Measurements from ENCODE around the gene PERM1.

Gene PERM1

DNA sequence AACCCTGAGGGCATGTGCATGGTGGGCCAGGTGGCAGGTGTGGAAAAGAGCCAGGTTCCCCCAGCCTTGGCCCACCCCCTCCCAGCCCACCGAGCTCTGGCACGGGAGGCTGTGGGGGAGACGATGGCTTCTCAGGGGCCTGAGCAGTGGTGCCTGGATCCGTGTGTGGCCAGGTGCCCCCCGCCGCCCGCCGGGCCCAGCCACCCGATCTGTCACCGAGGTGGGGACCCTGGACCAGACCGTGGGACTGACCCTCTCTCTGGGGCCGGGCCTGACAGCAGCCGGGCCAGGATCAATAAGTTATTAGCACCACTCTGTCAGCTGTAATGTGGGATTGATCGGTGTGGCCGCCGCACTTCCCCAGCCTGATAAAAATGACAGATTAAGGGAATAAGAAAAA is 44.4 kb downstream of the PERM1 start:
- no peak overlapping the region for H3K4me2 ChIP-seq (ENCODE audit: low read length)
- peaks cover 13% of the 10 kb centered on the region for H3K27me3 ChIP-seq (ENCODE audit: control insufficient read depth, insufficient read depth, low read length)
- no peak overlapping the region for H3K4me3 ChIP-seq (ENCODE audit: low read length)
- no peak overlapping the region for H3K9ac ChIP-seq (ENCODE audit: low read depth, low read length)
- H3K9me3 ChIP-seq (replicated peaks; ENCODE audit: low read length) = no peaks in the 10 kb centered on the region
- H3K4me1 ChIP-seq (ENCODE audit: control insufficient read depth, insufficient read depth, low read length) = peaks cover 51% of the 10 kb centered on the region
- H3K36me3 ChIP-seq (ENCODE audit: insufficient read depth, low read length) = no peaks in the 10 kb centered on the region

DNA sequence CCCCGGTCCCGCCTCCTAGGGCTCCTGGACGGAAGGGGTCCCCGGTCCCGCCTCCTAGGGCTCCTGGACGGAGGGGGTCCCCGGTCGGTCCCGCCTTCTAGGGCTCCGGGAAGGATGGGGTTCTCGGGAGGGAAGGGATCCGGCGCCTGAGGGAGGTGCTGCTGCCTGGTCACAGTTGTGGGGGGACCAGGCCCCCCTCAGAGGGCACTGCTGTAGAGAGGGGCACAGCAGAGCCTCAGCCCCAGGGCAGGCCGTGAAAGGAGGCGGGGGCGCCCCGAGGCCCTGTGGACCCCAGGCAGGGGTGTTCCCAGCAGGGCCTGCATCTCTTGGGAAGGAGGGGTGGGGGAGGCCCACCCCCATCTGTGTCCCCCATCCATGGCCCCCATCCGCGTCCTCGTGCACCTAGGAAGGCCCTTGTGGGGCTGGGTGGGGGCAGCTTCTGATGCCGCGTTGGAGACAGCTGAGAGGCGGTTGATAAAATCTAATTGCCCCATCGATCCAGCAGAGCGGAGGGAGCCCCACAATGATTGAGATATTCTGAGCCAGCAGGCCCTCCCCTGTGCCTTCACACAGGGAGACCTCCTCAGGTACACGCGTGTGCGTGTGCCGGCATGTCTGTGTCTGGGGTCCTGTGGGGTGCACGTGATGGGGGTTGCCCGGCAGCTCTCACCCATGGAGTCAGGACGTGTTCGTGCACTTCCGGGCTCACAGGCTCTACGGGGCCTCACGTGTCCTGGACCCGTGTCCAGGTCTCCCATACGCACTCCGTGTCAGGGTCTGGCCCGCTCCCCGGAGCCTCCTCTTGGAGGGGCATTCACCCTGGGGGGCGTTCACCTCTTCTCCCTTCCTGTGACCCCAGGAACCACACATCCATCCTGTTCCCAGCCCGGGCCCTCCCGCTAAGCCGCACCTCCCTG is 45.3 kb downstream of the PERM1 start:
- H3K27me3 ChIP-seq (ENCODE audit: control insufficient read depth, insufficient read depth, low read length) = peaks cover 13% of the 10 kb centered on the region
- H3K4me3 ChIP-seq (ENCODE audit: low read length) = no peak overlapping the region
- peaks cover 45% of the 10 kb centered on the region for H3K4me1 ChIP-seq (ENCODE audit: control insufficient read depth, insufficient read depth, low read length)
- H3K9ac ChIP-seq (ENCODE audit: low read depth, low read length) = no peak overlapping the region
- H3K36me3 ChIP-seq (ENCODE audit: insufficient read depth, low read length) = no peaks in the 10 kb centered on the region
- no peaks in the 10 kb centered on the region for H3K9me3 ChIP-seq (replicated peaks; ENCODE audit: low read length)
- no peak overlapping the region for H3K4me2 ChIP-seq (ENCODE audit: low read length)

DNA sequence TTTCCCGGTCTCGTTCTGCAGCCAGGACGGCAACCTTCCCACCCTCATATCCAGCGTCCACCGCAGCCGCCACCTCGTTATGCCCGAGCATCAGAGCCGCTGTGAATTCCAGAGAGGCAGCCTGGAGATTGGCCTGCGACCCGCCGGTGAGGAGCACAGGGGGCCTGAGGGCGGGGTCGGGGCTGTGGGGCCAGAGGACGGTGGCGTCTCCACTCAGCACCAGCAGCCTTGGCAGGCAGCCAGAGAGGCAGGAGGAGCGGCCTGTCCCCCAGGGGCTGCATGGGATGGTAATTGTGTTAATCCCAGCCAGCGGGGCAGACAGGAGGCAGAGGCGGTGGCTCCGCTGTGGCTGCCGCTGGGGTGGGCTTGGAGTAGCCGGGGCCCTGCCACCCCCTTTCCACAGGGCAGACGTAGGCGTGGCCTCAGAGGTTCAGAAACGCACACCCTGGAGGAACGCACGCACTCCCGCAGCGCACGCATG is 46.1 kb downstream of the PERM1 start:
- H3K4me3 ChIP-seq (ENCODE audit: low read length) = no peak overlapping the region
- H3K36me3 ChIP-seq (ENCODE audit: insufficient read depth, low read length) = no peaks in the 10 kb centered on the region
- no peaks in the 10 kb centered on the region for H3K9me3 ChIP-seq (replicated peaks; ENCODE audit: low read length)
- no peak overlapping the region for H3K9ac ChIP-seq (ENCODE audit: low read depth, low read length)
- peaks cover 13% of the 10 kb centered on the region for H3K27me3 ChIP-seq (ENCODE audit: control insufficient read depth, insufficient read depth, low read length)
- peaks cover 37% of the 10 kb centered on the region for H3K4me1 ChIP-seq (ENCODE audit: control insufficient read depth, insufficient read depth, low read length)
- peak overlapping the region; percentile 45 for H3K4me2 ChIP-seq (ENCODE audit: low read length)

DNA sequence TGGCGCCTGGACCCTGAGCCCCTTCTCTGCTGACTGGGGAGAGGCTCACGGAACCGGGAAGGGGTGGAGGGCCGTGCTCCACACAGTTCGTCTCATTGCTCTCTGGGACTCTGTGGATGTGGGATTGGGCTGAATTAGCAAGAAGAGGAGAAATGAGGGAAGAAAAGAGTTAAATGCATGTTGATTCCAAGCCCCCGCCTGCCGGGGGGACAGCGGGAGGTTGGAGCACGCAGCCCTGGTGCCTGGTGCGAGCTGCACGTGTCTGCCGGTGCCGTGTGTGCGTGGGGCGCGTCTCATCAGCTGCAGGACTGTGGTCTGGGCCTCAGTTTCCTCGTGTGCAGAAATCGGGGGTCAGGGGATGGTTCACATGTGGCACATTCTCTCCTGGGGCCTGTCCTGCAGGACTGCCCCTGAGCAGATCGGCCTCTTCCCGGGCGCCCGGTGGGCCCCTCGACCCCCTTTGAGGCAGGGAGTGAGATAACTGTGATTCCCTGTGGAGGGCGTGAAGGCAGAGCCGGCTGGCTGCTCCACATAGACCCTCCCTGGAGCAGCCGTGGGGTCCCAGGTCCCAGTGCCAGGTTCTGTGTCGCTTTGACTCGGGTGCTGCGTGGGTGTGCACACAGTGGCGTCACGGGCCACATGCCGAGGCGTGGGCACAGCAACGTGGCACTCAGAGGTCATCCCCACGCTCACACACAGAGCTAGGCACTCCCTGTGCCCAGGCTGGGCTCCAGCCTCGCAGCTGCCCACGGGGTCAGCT is 46.7 kb downstream of the PERM1 start:
- Histone ChIP-seq H3K9ac (ENCODE audit: low read depth, low read length) (no peak overlapping the region), H3K4me1 (ENCODE audit: control insufficient read depth, insufficient read depth, low read length) (peaks cover 31% of the 10 kb centered on the region), H3K9me3 (replicated peaks; ENCODE audit: low read length) (no peaks in the 10 kb centered on the region), H3K36me3 (ENCODE audit: insufficient read depth, low read length) (peaks cover 6% of the 10 kb centered on the region), H3K4me3 (ENCODE audit: low read length) (no peak overlapping the region), H3K4me2 (ENCODE audit: low read length) (peak overlapping the region; percentile 45), H3K27me3 (ENCODE audit: control insufficient read depth, insufficient read depth, low read length) (peaks cover 13% of the 10 kb centered on the region)

DNA sequence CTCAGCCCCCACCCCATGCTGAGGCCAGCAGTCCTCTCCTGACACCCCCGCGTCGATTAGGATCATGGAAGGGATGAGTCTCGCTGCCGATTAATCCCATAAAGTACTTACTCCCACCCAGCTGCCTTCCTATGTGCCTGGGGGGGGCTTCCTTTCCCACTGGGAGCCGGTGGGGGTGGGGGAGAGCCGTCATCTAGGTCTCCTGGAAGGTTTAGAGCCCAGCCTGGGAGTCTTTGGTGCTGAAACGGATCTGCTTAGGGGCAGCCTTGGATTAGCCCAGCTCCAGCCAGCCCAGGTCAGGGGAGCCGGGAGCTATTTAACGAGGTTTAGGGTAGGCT is 48.3 kb downstream of the PERM1 start:
- Histone ChIP-seq H3K27me3 (ENCODE audit: control insufficient read depth, insufficient read depth, low read length) (peaks cover 16% of the 10 kb centered on the region), H3K36me3 (ENCODE audit: insufficient read depth, low read length) (peaks cover 7% of the 10 kb centered on the region), H3K4me2 (ENCODE audit: low read length) (no peak overlapping the region), H3K9me3 (replicated peaks; ENCODE audit: low read length) (no peaks in the 10 kb centered on the region), H3K4me3 (ENCODE audit: low read length) (no peak overlapping the region), H3K9ac (ENCODE audit: low read depth, low read length) (no peak overlapping the region), H3K4me1 (ENCODE audit: control insufficient read depth, insufficient read depth, low read length) (peaks cover 17% of the 10 kb centered on the region)

DNA sequence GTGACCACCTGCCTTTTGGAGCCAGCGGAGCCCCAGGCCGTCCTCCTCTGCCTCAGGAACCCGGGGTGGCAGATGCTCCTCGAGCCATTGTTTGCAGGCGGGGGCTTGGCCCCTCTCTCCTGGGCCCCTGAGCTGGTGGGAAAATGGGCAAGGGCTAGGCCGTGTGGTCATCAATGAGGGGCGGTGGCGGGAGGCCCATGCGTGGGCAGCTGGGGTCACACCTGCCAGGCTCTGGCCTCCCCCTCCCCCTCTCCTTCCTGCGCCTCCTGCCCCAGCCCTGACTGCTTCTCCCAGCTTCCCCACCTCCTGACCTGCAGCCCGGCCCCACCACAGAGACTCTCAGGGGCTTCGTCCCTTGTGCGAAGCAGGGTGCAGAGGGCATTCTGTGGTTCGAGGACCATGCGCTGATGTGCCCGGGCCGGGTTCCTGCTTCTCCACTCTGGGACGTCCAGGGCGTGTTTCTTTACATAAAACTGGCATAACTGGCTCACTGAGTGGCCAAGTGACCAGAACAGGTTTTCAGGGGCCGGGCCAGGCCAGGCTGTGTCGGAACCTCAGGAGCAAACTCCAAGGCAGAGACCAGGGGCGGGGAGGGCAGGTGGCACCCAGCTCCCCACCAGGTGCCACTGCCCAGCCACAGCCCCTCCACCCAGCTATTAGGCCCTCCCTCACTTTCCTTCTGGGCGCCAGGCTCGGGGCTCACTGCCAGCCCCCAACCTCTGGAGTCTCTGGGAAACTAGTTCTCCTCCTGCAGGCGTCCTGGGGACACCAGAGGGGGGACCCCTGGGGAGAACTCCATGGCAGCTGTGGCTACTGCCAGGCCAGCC is 48.9 kb downstream of the PERM1 start:
- H3K4me2 ChIP-seq (ENCODE audit: low read length) = no peak overlapping the region
- no peaks in the 10 kb centered on the region for H3K9me3 ChIP-seq (replicated peaks; ENCODE audit: low read length)
- H3K27me3 ChIP-seq (ENCODE audit: control insufficient read depth, insufficient read depth, low read length) = peaks cover 17% of the 10 kb centered on the region
- H3K36me3 ChIP-seq (ENCODE audit: insufficient read depth, low read length) = peaks cover 7% of the 10 kb centered on the region
- no peak overlapping the region for H3K4me3 ChIP-seq (ENCODE audit: low read length)
- H3K4me1 ChIP-seq (ENCODE audit: control insufficient read depth, insufficient read depth, low read length) = peaks cover 12% of the 10 kb centered on the region
- no peak overlapping the region for H3K9ac ChIP-seq (ENCODE audit: low read depth, low read length)

DNA sequence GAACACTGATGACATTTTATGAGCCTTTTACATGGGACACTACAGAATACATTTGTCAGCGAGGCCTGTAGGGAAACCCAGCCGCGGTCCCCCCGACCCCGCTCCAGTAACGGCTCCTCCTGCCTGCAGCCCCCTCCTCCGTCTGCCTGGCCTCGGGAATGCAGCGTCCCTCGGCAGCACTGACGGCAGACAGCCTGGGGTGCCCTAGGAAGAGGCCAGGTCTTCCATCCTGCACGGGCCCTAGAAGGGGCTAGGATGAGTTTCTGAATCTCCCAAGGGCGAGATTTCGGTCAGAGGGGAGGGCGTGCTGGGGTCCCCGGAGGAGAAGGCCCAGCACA is 49.8 kb downstream of the PERM1 start:
- Histone ChIP-seq H3K9me3 (replicated peaks; ENCODE audit: low read length) (no peaks in the 10 kb centered on the region), H3K4me3 (ENCODE audit: low read length) (no peak overlapping the region), H3K4me1 (ENCODE audit: control insufficient read depth, insufficient read depth, low read length) (peaks cover 12% of the 10 kb centered on the region), H3K36me3 (ENCODE audit: insufficient read depth, low read length) (peaks cover 7% of the 10 kb centered on the region), H3K9ac (ENCODE audit: low read depth, low read length) (no peak overlapping the region), H3K27me3 (ENCODE audit: control insufficient read depth, insufficient read depth, low read length) (peaks cover 17% of the 10 kb centered on the region), H3K4me2 (ENCODE audit: low read length) (no peak overlapping the region)

DNA sequence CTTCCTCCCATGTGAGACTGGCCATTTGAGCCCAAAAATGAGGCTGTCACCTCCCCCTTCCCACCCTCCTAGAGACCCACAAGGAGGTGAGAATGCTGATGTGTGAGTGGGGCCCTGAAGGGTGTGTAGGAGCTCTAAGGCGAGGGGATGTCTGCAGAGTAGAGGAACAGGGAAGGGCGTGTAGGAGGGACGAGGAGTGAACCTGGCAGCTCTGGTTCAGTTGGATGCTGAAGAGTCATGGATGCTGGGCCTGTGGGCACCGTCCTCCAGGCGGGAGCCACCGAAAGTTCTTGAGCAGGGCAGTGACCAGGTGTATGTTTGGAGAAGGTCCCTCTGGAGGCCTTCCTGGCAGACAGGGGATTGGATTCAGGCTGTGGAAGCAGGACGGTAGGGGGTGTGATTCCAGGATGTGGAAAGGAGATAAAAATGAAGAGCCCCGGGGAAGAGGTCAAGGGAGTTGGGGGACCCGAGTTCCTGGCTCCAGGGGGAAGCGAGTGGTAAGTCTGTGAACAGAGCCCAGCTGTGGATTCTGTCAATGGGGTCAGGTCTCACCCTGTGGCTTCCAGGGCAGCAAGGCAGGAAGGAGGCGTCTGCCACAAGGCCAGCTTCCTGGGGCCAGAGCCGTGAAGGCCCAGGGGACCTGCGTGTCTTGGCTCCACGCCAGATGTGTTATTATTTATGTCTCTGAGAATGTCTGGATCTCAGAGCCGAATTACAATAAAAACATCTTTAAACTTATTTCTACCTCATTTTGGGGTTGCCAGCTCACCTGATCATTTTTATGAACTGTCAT is 50.3 kb downstream of the PERM1 start:
- no peak overlapping the region for H3K4me3 ChIP-seq (ENCODE audit: low read length)
- H3K4me2 ChIP-seq (ENCODE audit: low read length) = no peak overlapping the region
- H3K27me3 ChIP-seq (ENCODE audit: control insufficient read depth, insufficient read depth, low read length) = peaks cover 17% of the 10 kb centered on the region
- no peaks in the 10 kb centered on the region for H3K9me3 ChIP-seq (replicated peaks; ENCODE audit: low read length)
- peaks cover 16% of the 10 kb centered on the region for H3K4me1 ChIP-seq (ENCODE audit: control insufficient read depth, insufficient read depth, low read length)
- H3K9ac ChIP-seq (ENCODE audit: low read depth, low read length) = no peak overlapping the region
- H3K36me3 ChIP-seq (ENCODE audit: insufficient read depth, low read length) = peaks cover 7% of the 10 kb centered on the region

DNA sequence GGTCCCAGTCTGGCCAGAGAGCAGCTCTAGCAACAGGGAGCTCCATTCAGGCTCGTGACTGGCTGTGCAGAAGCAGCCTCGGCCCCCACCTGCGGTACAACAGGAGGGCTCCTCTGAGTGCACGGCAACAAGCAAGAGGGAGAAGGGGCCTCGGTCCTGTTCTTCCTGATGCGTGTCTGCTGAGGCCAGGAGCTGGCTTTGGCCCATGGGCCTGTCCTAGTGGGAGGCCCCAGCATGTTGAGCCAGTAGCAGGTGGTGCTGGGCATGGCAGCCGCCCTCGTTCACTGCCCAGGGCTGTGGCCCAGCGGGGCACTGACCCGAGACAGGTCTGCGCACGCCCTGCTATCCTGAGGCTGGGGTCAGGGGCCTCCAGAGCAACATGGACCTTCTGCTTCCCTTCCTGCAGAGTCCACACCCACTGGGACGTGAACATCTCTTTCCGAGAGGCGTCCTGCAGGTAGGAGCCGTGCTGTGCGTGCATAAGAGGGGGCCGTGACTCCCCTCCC is 51.2 kb downstream of the PERM1 start:
- no peak overlapping the region for H3K4me3 ChIP-seq (ENCODE audit: low read length)
- H3K27me3 ChIP-seq (ENCODE audit: control insufficient read depth, insufficient read depth, low read length) = peaks cover 25% of the 10 kb centered on the region
- H3K9ac ChIP-seq (ENCODE audit: low read depth, low read length) = no peak overlapping the region
- peaks cover 7% of the 10 kb centered on the region for H3K36me3 ChIP-seq (ENCODE audit: insufficient read depth, low read length)
- H3K4me1 ChIP-seq (ENCODE audit: control insufficient read depth, insufficient read depth, low read length) = peaks cover 22% of the 10 kb centered on the region
- H3K4me2 ChIP-seq (ENCODE audit: low read length) = no peak overlapping the region
- H3K9me3 ChIP-seq (replicated peaks; ENCODE audit: low read length) = no peaks in the 10 kb centered on the region

DNA sequence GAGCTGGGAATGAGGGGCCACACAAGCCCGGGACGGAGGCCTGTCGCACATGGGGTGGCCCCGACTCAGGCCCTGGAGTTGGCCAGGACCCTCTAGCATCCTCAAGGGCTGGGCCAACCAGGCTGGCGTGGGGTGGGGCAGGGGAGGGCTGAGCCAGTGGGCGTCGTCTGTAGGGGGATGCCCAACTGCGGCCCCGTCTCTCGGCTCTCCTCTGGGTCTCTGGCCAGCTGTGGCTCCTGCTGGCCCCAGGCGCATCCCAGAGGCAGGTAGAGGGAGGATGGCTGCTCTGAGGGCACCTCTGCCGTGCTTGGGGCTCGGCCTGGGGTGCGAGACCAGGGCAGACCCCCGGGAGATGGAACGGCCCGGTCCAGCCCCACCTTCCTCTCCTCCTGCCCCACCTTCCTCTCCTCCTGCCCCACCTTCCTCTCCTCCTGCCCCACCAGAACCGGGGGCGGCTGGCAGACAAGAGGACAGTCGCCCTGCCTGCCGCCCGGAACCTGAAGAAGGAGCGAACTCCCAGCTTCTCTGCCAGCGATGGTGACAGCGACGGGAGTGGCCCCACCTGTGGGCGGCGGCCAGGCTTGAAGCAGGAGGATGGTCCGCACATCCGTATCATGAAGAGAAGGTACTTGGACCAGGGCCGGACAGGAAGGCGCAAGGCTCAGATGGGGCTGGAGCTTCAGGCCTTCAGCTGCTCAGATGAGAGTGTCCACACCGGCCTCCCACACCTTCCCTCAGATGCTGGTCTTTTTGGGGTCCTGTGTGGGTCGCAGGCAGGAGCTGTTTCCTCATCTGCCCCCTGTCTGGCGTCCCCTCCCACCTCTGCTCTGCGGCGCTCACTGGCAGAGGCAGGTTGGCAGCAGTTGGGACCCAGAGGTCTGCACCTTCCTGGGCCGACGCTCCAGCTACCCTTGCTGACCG is 51.9 kb downstream of the PERM1 start:
- Histone ChIP-seq H3K9ac (ENCODE audit: low read depth, low read length) (no peak overlapping the region), H3K27me3 (ENCODE audit: control insufficient read depth, insufficient read depth, low read length) (peaks cover 20% of the 10 kb centered on the region), H3K36me3 (ENCODE audit: insufficient read depth, low read length) (peaks cover 7% of the 10 kb centered on the region), H3K4me3 (ENCODE audit: low read length) (no peak overlapping the region), H3K4me1 (ENCODE audit: control insufficient read depth, insufficient read depth, low read length) (peaks cover 17% of the 10 kb centered on the region), H3K9me3 (replicated peaks; ENCODE audit: low read length) (no peaks in the 10 kb centered on the region), H3K4me2 (ENCODE audit: low read length) (no peak overlapping the region)
